ENCODE measurements around the gene B3GNT4. TPM values are rescaled to one million over a fixed set of nuclear protein-coding genes. Genes with fewer than 3 reads are reported as not detected.

B3GNT4 gene
- total and polyA plus RNA-seq, 2 donors (not counting 3 experiments of a cell fraction or from before 2014, with no cell fraction given), result 0.11 to 0.31 TPM

- BruUV-seq (replicated peaks), result no TSS peak
Observed at GRCh38 chr12:122215771-122216170, 12.3 kb downstream of the B3GNT4 start.

GRCh38 chr12:122216445-122216844 lies 12.9 kb downstream of the B3GNT4 start:
- H3K36me3 ChIP-seq (ENCODE audit: control insufficient read depth in 2 of 2, extremely low read depth in 1 of 2, insufficient read depth in 2 of 2, low read length in 2 of 2), result peaks cover 18 to 26% of the 10 kb centered on the region in 2 experiments
- no TSS peak for BruUV-seq (replicated peaks)

More at GRCh38 chr12:122215771-122216170, 12.3 kb downstream of the B3GNT4 start:
- Histone ChIP-seq H3K27me3 (ENCODE audit: control insufficient read depth in 2 of 2, insufficient read depth in 2 of 2, low read length in 2 of 2) (no peaks in the 10 kb centered on the region), H3K9ac (replicated peaks; ENCODE audit: extremely low read depth, insufficient read depth, low read length) (no peak overlapping the region), H4K20me1 (replicated peaks; ENCODE audit: control insufficient read depth, extremely low read depth, insufficient read depth, low read length) (no peaks in the 10 kb centered on the region), H3K4me3 (replicated peaks in 1 of 3; ENCODE audit: insufficient read depth in 1 of 3, low read depth in 1 of 3, low read length in 3 of 3) (no peak overlapping the region), H3K4me1 (ENCODE audit: control insufficient read depth, extremely low read depth, insufficient read depth, low read length) (no peaks in the 10 kb centered on the region), H3K27ac (ENCODE audit: insufficient read depth, low read depth, low read length) (no peak overlapping the region), H3K36me3 (ENCODE audit: control insufficient read depth in 2 of 2, extremely low read depth in 1 of 2, insufficient read depth in 2 of 2, low read length in 2 of 2) (peaks cover 17 to 25% of the 10 kb centered on the region in 2 experiments), H3K4me2 (ENCODE audit: insufficient read depth, low read length) (no peak overlapping the region), H3K9me1 (replicated peaks; ENCODE audit: control insufficient read depth, extremely low read depth, insufficient read depth, low read length) (no peaks in the 10 kb centered on the region), H2AFZ (ENCODE audit: low read depth, low read length) (no peak overlapping the region), H3K79me2 (ENCODE audit: control insufficient read depth, insufficient read depth, low read length) (peaks cover 5% of the 10 kb centered on the region), H3K9me3 (replicated peaks; ENCODE audit: control insufficient read depth, insufficient read depth, low read length) (no peaks in the 10 kb centered on the region)
- intact Hi-C loops (cut with micrococcal nuclease) (no loop called here), dilution Hi-C loops (cut with MboI; ENCODE audit: extremely low pct_ligation_motif_present, low sequenced_read_pairs) (no loop called here)
- TF ChIP-seq POLR2AphosphoS5 (IDR thresholded peaks at IDR 0.05; ENCODE audit: insufficient read depth, low read depth, low read length) (no peak), GATA2 (IDR thresholded peaks at IDR 0.05; ENCODE audit: insufficient read depth, insufficient read length, low read depth, low read length) (no peak), JUN (IDR thresholded peaks at IDR 0.05; ENCODE audit: borderline replicate concordance, insufficient read depth, insufficient read length, low read depth) (no peak), POLR2A (IDR thresholded peaks at IDR 0.05; ENCODE audit: low read depth, low read length) (no peak)
- ChIA-PET CTCF (interaction anchor here (0.6 to 0.9 kb wide), 2 partner anchors 13 to 246 kb away, joined by 3 read pairs; no protein-coding TSS in a partner anchor), POLR2A (interaction anchor here (0.6 kb wide), 2 partner anchors 8 to 323 kb away, joined by 3 read pairs; no protein-coding TSS in a partner anchor)
- FAIRE-seq (no peak), DNase-seq (ENCODE audit: low read depth, low spot score) (no peak)

More at GRCh38 chr12:122216445-122216844, 12.9 kb downstream of the B3GNT4 start:
- Histone ChIP-seq H3K4me2 (ENCODE audit: insufficient read depth, low read length) (no peak overlapping the region), H3K4me3 (replicated peaks in 1 of 3; ENCODE audit: insufficient read depth in 1 of 3, low read depth in 1 of 3, low read length in 3 of 3) (no peak overlapping the region), H3K4me1 (ENCODE audit: control insufficient read depth, extremely low read depth, insufficient read depth, low read length) (no peaks in the 10 kb centered on the region), H3K27me3 (ENCODE audit: control insufficient read depth in 2 of 2, insufficient read depth in 2 of 2, low read length in 2 of 2) (no peaks in the 10 kb centered on the region), H3K79me2 (ENCODE audit: control insufficient read depth, insufficient read depth, low read length) (peaks cover 11% of the 10 kb centered on the region), H3K9me3 (replicated peaks; ENCODE audit: control insufficient read depth, insufficient read depth, low read length) (no peaks in the 10 kb centered on the region), H2AFZ (ENCODE audit: low read depth, low read length) (no peak overlapping the region), H3K9ac (replicated peaks; ENCODE audit: extremely low read depth, insufficient read depth, low read length) (no peak overlapping the region), H3K9me1 (replicated peaks; ENCODE audit: control insufficient read depth, extremely low read depth, insufficient read depth, low read length) (no peaks in the 10 kb centered on the region), H3K27ac (ENCODE audit: insufficient read depth, low read depth, low read length) (no peak overlapping the region), H4K20me1 (replicated peaks; ENCODE audit: control insufficient read depth, extremely low read depth, insufficient read depth, low read length) (no peaks in the 10 kb centered on the region)
- ChIA-PET CTCF (no interaction called here), POLR2A (no interaction called here)
- no peak for TF ChIP-seq POLR2AphosphoS5 (IDR thresholded peaks at IDR 0.05; ENCODE audit: insufficient read depth, low read depth, low read length)
- TF ChIP-seq POLR2A (IDR thresholded peaks at IDR 0.05; ENCODE audit: low read depth, low read length), result no peak
- TF ChIP-seq MAX (IDR thresholded peaks at IDR 0.05; ENCODE audit: insufficient read depth, insufficient read length), result no peak
- no peak for TF ChIP-seq CTCF (IDR thresholded peaks at IDR 0.05; ENCODE audit: extremely low read depth in 1 of 2, insufficient read depth in 1 of 2, low read depth in 1 of 2, low read length in 2 of 2)
- no peak for TF ChIP-seq MYC (IDR thresholded peaks at IDR 0.05; ENCODE audit: low read depth, low read length)
- no peak for TF ChIP-seq FOS (IDR thresholded peaks at IDR 0.05; ENCODE audit: borderline replicate concordance, insufficient read depth, low read length)
- TF ChIP-seq GATA2 (IDR thresholded peaks at IDR 0.05; ENCODE audit: insufficient read depth, insufficient read length, low read depth, low read length), result no peak
- no peak for TF ChIP-seq EZH2 (IDR thresholded peaks at IDR 0.05; ENCODE audit: borderline replicate concordance, low read depth, low read length, severe bottlenecking)
- TF ChIP-seq JUN (IDR thresholded peaks at IDR 0.05; ENCODE audit: borderline replicate concordance, insufficient read depth, insufficient read length, low read depth), result no peak
- FAIRE-seq, result no peak
- intact Hi-C loops (cut with micrococcal nuclease) (no loop called here), dilution Hi-C loops (cut with MboI; ENCODE audit: extremely low pct_ligation_motif_present, low sequenced_read_pairs) (no loop called here)
- DNase-seq (ENCODE audit: low read depth, low spot score), result no peak
